ENCODE data around the gene ASPSCR1. TPM values are rescaled to one million over a fixed set of nuclear protein-coding genes. Genes with fewer than 3 reads are reported as not detected.
A peak's percentile ranks its signal among the peaks of the same experiment; 100 is the strongest.

The ASPSCR1 gene
- total and polyA plus RNA-seq, 2 of the 13 experiments (the other 11 are each of a cell fraction or from before 2014, with no cell fraction given) = 274 to 314 TPM

GRCh38 chr17:82022981-82023446 is 45.6 kb downstream of the ASPSCR1 start, which contains the start of gene LRRC45 (continued):
- no peak for TF ChIP-seq BCLAF1 (IDR thresholded peaks at IDR 0.05)
- TF ChIP-seq HBP1 (CRISPR knock-in tag; IDR thresholded peaks at IDR 0.05; ENCODE audit: low read depth) = no peak
- no peak for TF ChIP-seq ZNF780A (CRISPR knock-in tag; IDR thresholded peaks at IDR 0.05)
- no peak for TF ChIP-seq MATR3 (CRISPR knock-in tag; IDR thresholded peaks at IDR 0.05)
- no peak for TF ChIP-seq CREB3 (CRISPR knock-in tag; IDR thresholded peaks at IDR 0.05)
- peak; percentile 13; the same call in 1 of the 2 replicates for TF ChIP-seq SPEN (CRISPR knock-in tag; IDR thresholded peaks at IDR 0.05; ENCODE audit: low read depth)
- TF ChIP-seq TARDBP (CRISPR knock-in tag; IDR thresholded peaks at IDR 0.05) = no peak; the same call in 1 of the 2 replicates
- TF ChIP-seq ZFP90 (CRISPR knock-in tag; IDR thresholded peaks at IDR 0.05; ENCODE audit: borderline replicate concordance) = no peak
- TF ChIP-seq MEF2D (CRISPR knock-in tag; IDR thresholded peaks at IDR 0.05) = 0 out of 2 replicates have a peak, but pooled peaks have one; percentile 21
- no peak for TF ChIP-seq NFATC3 (CRISPR knock-in tag; IDR thresholded peaks at IDR 0.05)
- TF ChIP-seq HOXA7 (CRISPR knock-in tag; IDR thresholded peaks at IDR 0.05) = no peak
- TF ChIP-seq MXD4 (CRISPR knock-in tag; IDR thresholded peaks at IDR 0.05) = no peak
- TF ChIP-seq CSRNP2 (CRISPR knock-in tag; conservative IDR thresholded peaks at IDR 0.05; ENCODE audit: low read depth) = no peak
- no peak for TF ChIP-seq CBFB (CRISPR knock-in tag; IDR thresholded peaks at IDR 0.05)
- no peak for TF ChIP-seq SMC3 (IDR thresholded peaks at IDR 0.05; ENCODE audit: low read length)
- no peak for TF ChIP-seq NFKBIZ (CRISPR knock-in tag; IDR thresholded peaks at IDR 0.05)
- TF ChIP-seq ZNF747 (CRISPR knock-in tag; IDR thresholded peaks at IDR 0.05; ENCODE audit: borderline replicate concordance) = no peak; the same call in 1 of the 2 replicates
- no peak for TF ChIP-seq ZNF572 (CRISPR knock-in tag; IDR thresholded peaks at IDR 0.05)
- TF ChIP-seq DNMT1 (CRISPR knock-in tag; IDR thresholded peaks at IDR 0.05) = no peak
- no peak for TF ChIP-seq FOXP4 (CRISPR knock-in tag; IDR thresholded peaks at IDR 0.05)
- TF ChIP-seq MTERF4 (CRISPR knock-in tag; IDR thresholded peaks at IDR 0.05) = no peak
- TF ChIP-seq ZNF468 (CRISPR knock-in tag; IDR thresholded peaks at IDR 0.05) = no peak
